Common myeloid progenitor, CD34-positive (primary cell): ENCODE results near the gene NAXD.

ENCODE experiments used
- CTCF ChIA-PET: fragments of 350-600 bp; sonication (Branson Sonifier 250); formaldehyde crosslinking; loops from one replicate; lab custom pipeline; 2021; ENCODE audit warnings: antibody characterized with exemption; lab: Charles Lee
- POLR2A ChIA-PET: fragments of 350-600 bp; sonication (Branson Sonifier 250); formaldehyde crosslinking; loops from one replicate; lab custom pipeline; 2021; ENCODE audit warnings: antibody characterized with exemption; lab: Charles Lee
- DNase-seq, 3 donors: peaks; one replicate each; pipeline versions ENCODE4 v3.0.0 to v3.0.0-alpha.2; 2013
- H3K27ac ChIP-seq, 2 experiments: 1 replicate in 1 of 2; 2 replicates in 1 of 2; pipeline ENCODE4 v1.7.0; 2013; ENCODE audit warnings: inconsistent platforms in 2 of 2, low read length in 2 of 2, mild to moderate bottlenecking in 2 of 2, low read depth in 1 of 2, moderate library complexity in 1 of 2; ENCODE audit not compliant: severe bottlenecking in 2 of 2, insufficient read depth in 1 of 2, poor library complexity in 1 of 2
- H3K27me3 ChIP-seq, 5 experiments: replicated peaks in 2 of 5; 1 replicate in 3 of 5; 2 replicates in 2 of 5; pipeline versions ENCODE4 v1.6.1 to v1.7.0; 2013; ENCODE audit warnings: low read length in 4 of 5, mild to moderate bottlenecking in 2 of 5, moderate library complexity in 2 of 5, inconsistent platforms in 1 of 5; ENCODE audit not compliant: insufficient read depth in 5 of 5, control insufficient read depth in 4 of 5
- H3K36me3 ChIP-seq, 4 experiments: 1 replicate in 2 of 4; 2 replicates in 2 of 4; pipeline versions ENCODE4 v1.6.1 to v1.7.0; 2013; ENCODE audit warnings: low read length in 3 of 4, control low read depth in 1 of 4, mild to moderate bottlenecking in 1 of 4; ENCODE audit not compliant: control insufficient read depth in 4 of 4, insufficient read depth in 4 of 4
- H3K4me1 ChIP-seq, 4 experiments: 1 replicate in 3 of 4; 2 replicates in 1 of 4; pipeline versions ENCODE4 v1.6.1 to v1.7.1; 2013; ENCODE audit warnings: low read length in 3 of 4, mild to moderate bottlenecking in 3 of 4, control low read depth in 1 of 4, inconsistent platforms in 1 of 4, moderate library complexity in 1 of 4; ENCODE audit not compliant: control insufficient read depth in 4 of 4, insufficient read depth in 4 of 4; ENCODE audit errors: control extremely low read depth in 1 of 4
- H3K4me3 ChIP-seq, 7 experiments: 1 replicate in 4 of 7; 2 replicates in 3 of 7; pipeline versions ENCODE4 v1.5.1 to v1.7.0; 2013; ENCODE audit warnings: mild to moderate bottlenecking in 7 of 7, low read length in 6 of 7, moderate library complexity in 6 of 7, inconsistent platforms in 2 of 7, low read depth in 2 of 7, control low read depth in 1 of 7; ENCODE audit not compliant: insufficient read depth in 4 of 7, control insufficient read depth in 1 of 7; ENCODE audit errors: extremely low read depth in 1 of 7
- H3K9me3 ChIP-seq, 5 experiments: 1 replicate in 4 of 5; 2 replicates in 1 of 5; pipeline versions ENCODE4 v1.6.1 to v1.7.1; 2013; ENCODE audit warnings: low read length in 4 of 5, mild to moderate bottlenecking in 2 of 5, inconsistent platforms in 1 of 5, low read depth in 1 of 5, moderate library complexity in 1 of 5; ENCODE audit not compliant: control insufficient read depth in 4 of 5, insufficient read depth in 2 of 5; ENCODE audit errors: control extremely low read depth in 1 of 5
- WGBS: methylation state at CpG from one replicate; pipeline ENCODE4 v1.1.5; 2013; ENCODE audit not compliant: insufficient coverage; 5-methylcytosine and 5-hydroxymethylcytosine counted together

Gene NAXD

DNA sequence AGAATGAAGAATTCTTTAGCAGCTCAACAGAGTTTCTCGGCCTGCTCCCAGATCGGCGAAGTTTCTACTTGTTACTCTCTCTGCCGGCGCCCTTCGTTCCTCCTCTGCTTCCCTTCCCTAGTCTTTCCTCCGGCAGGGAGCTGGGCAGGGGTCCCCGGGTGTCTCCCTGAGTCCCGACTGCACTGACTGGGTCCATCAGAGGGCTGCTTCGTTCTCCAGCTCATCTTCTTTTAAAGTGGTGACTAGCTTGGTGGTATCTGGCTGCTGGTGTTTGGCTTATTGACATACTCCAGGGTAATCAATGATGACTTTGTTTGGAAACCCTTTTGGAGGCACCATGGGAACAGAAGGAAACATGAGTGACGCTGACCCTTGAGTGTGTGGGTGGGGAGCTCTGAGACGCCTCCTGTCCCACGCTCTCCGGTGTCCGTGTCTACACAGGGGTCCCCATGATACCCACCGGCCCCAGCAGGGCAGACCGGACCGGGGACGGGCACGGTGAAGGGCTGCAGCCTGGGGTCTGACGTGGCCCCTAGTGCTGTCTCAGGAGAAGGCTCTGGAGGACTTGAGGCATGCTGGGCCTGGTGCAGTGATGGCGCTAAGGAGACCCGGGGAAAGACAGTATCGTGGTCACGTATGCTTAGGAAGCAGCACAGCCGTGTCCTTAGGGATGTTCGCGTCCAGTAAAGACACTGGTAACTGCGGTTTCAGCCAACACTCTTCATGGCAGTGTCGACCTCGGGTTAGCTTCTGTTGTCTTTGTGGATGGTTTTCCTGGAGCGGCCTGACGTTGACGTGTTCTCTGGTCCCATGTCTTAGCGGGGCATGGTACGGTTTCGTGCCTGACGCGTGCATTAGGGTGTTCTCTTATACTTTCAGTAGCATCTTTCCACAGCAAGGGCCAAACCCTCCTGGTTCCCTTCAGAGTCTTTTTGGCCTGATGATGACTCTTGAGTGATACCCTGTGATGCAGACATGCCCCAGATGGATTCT lies 23.8 kb downstream of the NAXD start:
- no peaks in the 10 kb centered on the region for H3K4me1 ChIP-seq
- DNase-seq: no peak
- CTCF ChIA-PET: interaction anchor here (0.9 to 2.2 kb wide), 5 partner anchors 8 to 173 kb away, joined by 3 to 5 read pairs (median 3); no protein-coding TSS in a partner anchor
- no peaks in the 10 kb centered on the region for H3K27me3 ChIP-seq
- H3K27ac ChIP-seq: no peak overlapping the region
- 96% methylated on average over 38 of the region's 39 CpGs for WGBS
- POLR2A ChIA-PET: interaction anchor here (0.6 kb wide), 1 partner anchor 259 kb away, joined by 3 read pairs; no protein-coding TSS in a partner anchor
- peaks cover 8 to 97% (median 78%) of the 10 kb centered on the region in 4 experiments for H3K36me3 ChIP-seq
- H3K9me3 ChIP-seq: no peaks in the 10 kb centered on the region
- H3K4me3 ChIP-seq: no peak overlapping the region

DNA sequence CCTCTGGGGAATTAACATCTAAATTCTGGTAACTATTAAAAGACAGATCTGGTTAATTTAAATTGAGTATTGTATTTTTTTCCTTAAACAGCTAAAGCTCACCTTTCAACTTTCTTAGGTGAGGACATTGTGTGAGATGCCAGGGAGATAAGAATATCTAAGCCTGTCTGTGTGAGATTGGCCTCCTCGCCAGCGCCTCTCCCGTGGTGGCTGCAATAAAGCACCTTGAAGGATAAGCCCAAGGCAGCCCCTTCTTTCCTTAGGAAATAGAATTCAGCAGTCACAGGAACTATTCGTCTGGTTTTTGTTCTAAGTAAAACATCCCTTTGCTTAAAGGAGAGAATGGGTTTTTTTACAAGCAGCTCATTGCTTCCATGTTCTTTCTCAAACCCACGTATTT lies 24.6 kb downstream of the NAXD start:
- Histone ChIP-seq H3K36me3 (peaks cover 11 to 93% (median 73%) of the 10 kb centered on the region in 4 experiments), H3K27ac (no peak overlapping the region), H3K4me1 (peaks cover 0 to 7% (median 6%) of the 10 kb centered on the region in 4 experiments), H3K4me3 (no peak overlapping the region), H3K27me3 (no peaks in the 10 kb centered on the region), H3K9me3 (no peaks in the 10 kb centered on the region)
- WGBS: 88% methylated on average over 4 of the region's 5 CpGs
- no peak for DNase-seq
- ChIA-PET POLR2A (no interaction called here), CTCF (interaction anchor here (1.3 to 2.2 kb wide), 2 partner anchors 9 kb away, joined by 3 to 5 read pairs; no protein-coding TSS in a partner anchor)

DNA sequence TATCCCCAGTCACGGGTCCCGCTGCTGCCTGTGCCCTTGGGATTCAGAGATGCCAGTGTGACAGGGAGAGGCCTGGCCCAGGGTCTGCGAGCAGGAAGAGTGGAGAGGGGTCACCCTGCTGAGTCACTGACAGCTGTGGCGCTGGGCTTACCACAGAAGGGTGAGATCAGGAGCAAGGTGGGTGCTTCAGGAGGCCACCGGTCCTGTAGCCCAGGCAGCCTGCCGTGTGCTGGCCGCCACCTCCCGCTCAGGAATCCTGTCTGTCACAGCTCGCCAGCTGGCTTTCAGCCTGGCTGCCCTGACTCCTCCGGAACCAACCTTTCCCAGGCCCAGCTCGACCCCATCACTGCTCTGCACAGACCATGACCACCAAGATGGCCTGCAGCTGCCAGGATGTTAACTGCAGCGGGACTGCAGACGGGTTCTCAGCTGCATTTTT lies 25.3 kb downstream of the NAXD start:
- DNase-seq: no peak
- Histone ChIP-seq H3K4me3 (no peak overlapping the region), H3K36me3 (peaks cover 11 to 93% (median 68%) of the 10 kb centered on the region in 4 experiments), H3K9me3 (no peaks in the 10 kb centered on the region), H3K27me3 (no peaks in the 10 kb centered on the region), H3K4me1 (peaks cover 0 to 10% (median 9%) of the 10 kb centered on the region in 4 experiments), H3K27ac (no peak overlapping the region)
- 95% methylated on average over 10 of the region's 13 CpGs for WGBS
- ChIA-PET POLR2A (no interaction called here), CTCF (interaction anchor here (2.2 kb wide), 1 partner anchor 8 kb away, joined by 5 read pairs; no protein-coding TSS in a partner anchor)

DNA sequence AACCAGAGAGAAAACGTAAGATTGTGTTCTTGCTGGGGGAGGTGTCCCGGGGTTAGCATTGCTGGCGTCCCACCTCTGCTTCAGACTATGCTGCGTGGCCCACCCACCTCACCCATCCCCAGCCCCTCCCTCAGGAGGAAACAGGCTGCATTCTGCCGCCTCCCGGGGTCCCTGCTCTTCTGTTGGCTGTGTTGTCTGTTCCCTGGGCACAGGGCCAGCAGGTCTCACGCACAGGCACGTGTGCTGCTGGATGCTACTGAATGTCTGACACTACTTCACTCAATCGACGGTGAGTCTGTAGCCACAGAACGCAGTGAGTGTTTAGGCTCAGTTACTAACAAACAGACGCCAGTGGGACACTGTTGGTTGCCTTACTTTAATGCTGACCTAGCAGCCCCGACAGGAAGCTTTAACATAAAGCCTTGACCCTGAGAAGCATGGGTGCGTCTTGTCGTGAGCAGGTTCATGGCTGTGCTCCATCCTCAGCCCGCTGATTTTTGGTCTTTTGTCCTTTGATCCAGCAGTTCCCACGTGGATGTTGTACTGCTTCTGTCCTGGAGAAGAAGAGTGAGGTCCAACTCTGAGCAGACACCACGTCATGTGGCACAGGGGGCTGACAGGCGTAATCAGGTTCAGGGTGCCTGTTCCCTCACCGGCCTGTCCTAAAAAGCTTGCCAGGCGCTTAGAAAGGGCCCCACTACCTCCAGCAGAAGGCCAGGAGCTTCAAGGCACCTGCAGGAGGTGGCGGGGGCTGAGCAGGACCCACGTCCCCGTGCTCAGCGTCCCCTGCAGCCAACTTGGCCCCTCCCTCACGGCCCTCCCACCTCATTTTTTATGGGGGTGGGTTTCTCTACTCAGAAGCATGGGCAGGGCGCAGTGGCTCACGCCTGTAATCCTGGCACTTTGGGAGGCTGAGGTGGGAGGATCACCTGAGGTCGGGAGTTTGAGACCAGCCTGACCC lies 26.0 kb downstream of the NAXD start:
- POLR2A ChIA-PET: interaction anchor here (0.6 kb wide), 1 partner anchor 193 kb away, joined by 3 read pairs; no protein-coding TSS in a partner anchor
- H3K4me1 ChIP-seq: peaks cover 0 to 10% (median 9%) of the 10 kb centered on the region in 4 experiments
- no peak overlapping the region for H3K27ac ChIP-seq
- no peaks in the 10 kb centered on the region for H3K27me3 ChIP-seq
- H3K4me3 ChIP-seq: no peak overlapping the region
- peaks cover 11 to 91% (median 65%) of the 10 kb centered on the region in 4 experiments for H3K36me3 ChIP-seq
- no peak for DNase-seq
- 95% methylated on average over 22 of the region's 29 CpGs for WGBS
- no peaks in the 10 kb centered on the region for H3K9me3 ChIP-seq
- CTCF ChIA-PET: no interaction called here

DNA sequence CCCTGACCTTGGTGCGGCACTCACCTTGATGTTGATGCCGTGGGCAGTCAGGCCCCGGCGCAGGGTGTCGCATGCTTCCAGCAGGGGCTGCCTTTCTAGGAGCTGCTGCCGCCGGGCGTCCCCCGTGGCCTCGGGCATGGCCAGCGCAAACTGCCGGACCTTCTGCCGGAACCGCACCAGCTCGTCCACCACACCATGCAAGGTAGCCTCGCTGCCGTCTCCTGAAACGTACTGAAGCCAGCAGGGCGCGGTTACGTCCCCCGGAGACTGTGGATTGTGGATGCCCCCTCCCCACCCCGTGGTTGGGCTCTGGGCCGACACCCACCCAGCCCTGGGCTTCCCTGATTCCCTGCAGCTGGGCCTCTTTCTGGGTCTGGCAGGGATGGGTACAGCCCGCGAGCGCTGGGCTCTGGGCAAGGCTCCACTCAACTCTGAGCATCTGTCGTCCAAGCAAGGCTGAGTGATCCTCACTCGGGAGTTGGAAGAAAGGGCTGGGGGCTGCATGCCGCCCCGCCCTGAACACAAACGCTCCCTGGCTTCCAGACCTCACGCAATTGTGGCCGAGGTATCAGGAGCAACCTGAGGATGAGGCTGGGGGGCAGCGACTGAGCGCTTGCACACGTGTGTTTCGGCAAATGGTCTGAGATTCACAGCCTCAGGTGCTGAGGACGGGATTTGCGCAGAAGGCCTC lies 27.1 kb downstream of the NAXD start:
- H3K4me1 ChIP-seq: peaks cover 0 to 10% (median 9%) of the 10 kb centered on the region in 4 experiments
- DNase-seq: no peak
- no peak overlapping the region for H3K27ac ChIP-seq
- WGBS: 97% methylated on average over 39 of the region's 40 CpGs
- POLR2A ChIA-PET: no interaction called here
- no peak overlapping the region for H3K4me3 ChIP-seq
- H3K36me3 ChIP-seq: peaks cover 11 to 86% (median 59%) of the 10 kb centered on the region in 4 experiments
- CTCF ChIA-PET: interaction anchor here (1.2 kb wide), 1 partner anchor 47 kb away, joined by 4 read pairs; no protein-coding TSS in a partner anchor
- no peaks in the 10 kb centered on the region for H3K9me3 ChIP-seq
- H3K27me3 ChIP-seq: no peaks in the 10 kb centered on the region

DNA sequence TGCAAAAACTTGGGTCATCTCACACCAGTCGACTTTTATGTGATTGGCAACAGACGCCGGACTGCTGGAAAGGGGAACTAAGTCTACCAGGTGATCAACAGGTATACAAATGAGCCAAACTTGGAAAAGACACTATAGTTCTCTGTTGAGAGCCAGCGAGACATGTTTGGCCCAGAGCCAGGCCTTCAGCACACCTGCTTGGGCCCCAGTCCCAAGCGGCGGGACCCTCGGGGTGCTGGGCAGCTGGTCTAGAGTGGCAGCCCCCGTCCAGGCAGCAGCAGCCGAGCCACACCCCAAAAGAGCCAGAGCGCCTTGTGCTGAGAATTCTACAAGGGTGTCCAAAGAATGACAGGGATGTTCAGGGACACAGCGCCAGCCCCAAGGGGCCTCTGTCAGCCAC lies 28.0 kb downstream of the NAXD start:
- 96% methylated on average over 11 of the region's 11 CpGs for WGBS
- no peaks in the 10 kb centered on the region for H3K9me3 ChIP-seq
- H3K4me1 ChIP-seq: peaks cover 0 to 10% (median 9%) of the 10 kb centered on the region in 4 experiments
- no peaks in the 10 kb centered on the region for H3K27me3 ChIP-seq
- H3K27ac ChIP-seq: no peak overlapping the region
- ChIA-PET CTCF (interaction anchor here (1.1 to 1.2 kb wide), 2 partner anchors 9 to 48 kb away, joined by 3 to 4 read pairs; no protein-coding TSS in a partner anchor), POLR2A (no interaction called here)
- peaks cover 11 to 83% (median 57%) of the 10 kb centered on the region in 4 experiments for H3K36me3 ChIP-seq
- no peak for DNase-seq
- H3K4me3 ChIP-seq: no peak overlapping the region
